Gastrocnemius medialis (tissue), 4 donors: ENCODE data around the gene PKLR.

Experiments used
- POLR2A ChIP-seq, 2 donors: fragments of 450-650 bp; IDR thresholded peaks; one replicate each; pipeline ENCODE4 v1.6.1; 2017; ENCODE audit warnings: antibody characterized with exemption in 2 of 2, mild to moderate bottlenecking in 2 of 2, moderate library complexity in 2 of 2
- TF ChIP-seq, protein P1 (sequence below), 5 experiments: fragments of 450-650 bp in 3 of 5; fragments of 200-600 bp in 2 of 5; sonication (generic) in 2 of 5; IDR thresholded peaks in 4 of 5; conservative IDR thresholded peaks in 1 of 5; 1 replicate in 4 of 5; 2 replicates in 1 of 5; pipeline ENCODE4 v1.5.1; 2016 to 2019; ENCODE audit warnings: antibody characterized with exemption in 5 of 5, mild to moderate bottlenecking in 3 of 5, moderate library complexity in 3 of 5

DNA sequence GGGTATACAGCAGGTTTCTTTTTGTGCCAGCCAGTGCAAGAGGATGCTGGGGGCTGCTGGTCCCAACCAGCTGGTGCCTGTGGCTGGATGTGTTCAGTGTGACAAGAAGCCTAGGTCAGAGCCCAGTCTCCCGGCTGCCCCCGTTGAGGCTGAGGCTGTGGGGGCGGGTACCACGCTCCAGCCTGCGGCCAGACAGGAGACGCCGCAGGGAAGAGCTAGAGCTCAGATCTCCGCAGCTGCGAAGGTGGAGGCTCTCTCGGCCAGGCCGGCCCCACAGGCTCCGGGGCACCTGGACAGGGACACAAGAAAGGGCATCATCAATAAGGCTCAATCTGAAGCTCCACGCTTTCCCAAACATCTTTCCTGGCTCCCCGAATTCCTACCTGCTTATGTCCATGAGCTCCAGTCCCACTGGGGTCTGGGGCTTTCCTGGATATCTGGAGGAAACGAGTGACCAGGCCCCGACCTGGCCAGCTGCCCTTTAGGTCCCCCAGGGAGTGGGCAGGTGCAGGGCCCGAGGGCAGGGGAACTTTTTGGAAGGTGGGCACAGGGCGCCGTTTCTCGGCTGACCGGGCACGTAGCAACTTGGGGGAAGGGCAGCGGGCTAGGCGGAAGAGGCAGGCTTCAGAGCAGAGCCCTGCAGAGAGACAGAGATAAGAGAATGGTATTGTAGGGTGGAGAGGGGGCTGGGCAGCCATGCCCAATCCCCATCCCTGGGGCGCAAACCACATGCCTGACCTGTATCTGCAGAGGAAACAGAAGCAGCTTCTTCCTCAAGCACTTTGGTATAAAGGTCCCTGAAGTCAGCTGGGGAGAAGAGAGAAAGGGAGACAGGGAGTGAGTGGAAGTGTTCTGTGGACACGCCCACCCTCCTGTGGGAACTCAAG is 53.3 kb downstream of the PKLR start:
- TF ChIP-seq, protein P1, sequence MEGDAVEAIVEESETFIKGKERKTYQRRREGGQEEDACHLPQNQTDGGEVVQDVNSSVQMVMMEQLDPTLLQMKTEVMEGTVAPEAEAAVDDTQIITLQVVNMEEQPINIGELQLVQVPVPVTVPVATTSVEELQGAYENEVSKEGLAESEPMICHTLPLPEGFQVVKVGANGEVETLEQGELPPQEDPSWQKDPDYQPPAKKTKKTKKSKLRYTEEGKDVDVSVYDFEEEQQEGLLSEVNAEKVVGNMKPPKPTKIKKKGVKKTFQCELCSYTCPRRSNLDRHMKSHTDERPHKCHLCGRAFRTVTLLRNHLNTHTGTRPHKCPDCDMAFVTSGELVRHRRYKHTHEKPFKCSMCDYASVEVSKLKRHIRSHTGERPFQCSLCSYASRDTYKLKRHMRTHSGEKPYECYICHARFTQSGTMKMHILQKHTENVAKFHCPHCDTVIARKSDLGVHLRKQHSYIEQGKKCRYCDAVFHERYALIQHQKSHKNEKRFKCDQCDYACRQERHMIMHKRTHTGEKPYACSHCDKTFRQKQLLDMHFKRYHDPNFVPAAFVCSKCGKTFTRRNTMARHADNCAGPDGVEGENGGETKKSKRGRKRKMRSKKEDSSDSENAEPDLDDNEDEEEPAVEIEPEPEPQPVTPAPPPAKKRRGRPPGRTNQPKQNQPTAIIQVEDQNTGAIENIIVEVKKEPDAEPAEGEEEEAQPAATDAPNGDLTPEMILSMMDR (IDR thresholded peaks at IDR 0.05 in 4 of 5, conservative IDR thresholded peaks at IDR 0.05 in 1 of 5), result no peak
- no peak for TF ChIP-seq POLR2A (IDR thresholded peaks at IDR 0.05)
